H9 (cell line): ENCODE results near the gene PPP1R26. TPM values are rescaled to one million over a fixed set of nuclear protein-coding genes. Genes with fewer than 3 reads are reported as not detected.

Experiments used
- DNase-seq: peaks from one replicate; pipeline ENCODE4 v3.0.0-alpha.2; 2017
- H2AFZ ChIP-seq: one replicate; pipeline ENCODE4 v1.6.1; 2013; ENCODE audit warnings: mild to moderate bottlenecking, low read length, control low read depth, moderate library complexity
- H2AK5ac ChIP-seq: 2 replicates; pipeline ENCODE4 v1.6.1; 2013; ENCODE audit warnings: low read length, control low read depth, mixed read lengths; ENCODE audit not compliant: insufficient read length
- H2BK120ac ChIP-seq: one replicate; pipeline ENCODE4 v1.6.1; 2013; ENCODE audit warnings: low read depth, mild to moderate bottlenecking, low read length, control low read depth, inconsistent platforms; ENCODE audit not compliant: poor library complexity, severe bottlenecking
- H2BK12ac ChIP-seq: 2 replicates; pipeline ENCODE4 v1.6.1; 2013; ENCODE audit warnings: low read length, control low read depth, mixed read lengths, low read depth; ENCODE audit not compliant: insufficient read length
- H2BK15ac ChIP-seq: 2 replicates; pipeline ENCODE4 v1.6.1; 2013; ENCODE audit warnings: low read depth, low read length, control low read depth
- H2BK20ac ChIP-seq: one replicate; pipeline ENCODE4 v1.6.1; 2013; ENCODE audit warnings: low read depth, mild to moderate bottlenecking, low read length, control low read depth, inconsistent platforms; ENCODE audit not compliant: poor library complexity, severe bottlenecking
- H2BK5ac ChIP-seq: 2 replicates; pipeline ENCODE4 v1.6.1; 2013; ENCODE audit warnings: low read length, control low read depth, mixed read lengths; ENCODE audit not compliant: insufficient read length
- H3K14ac ChIP-seq: 2 replicates; pipeline ENCODE4 v1.6.1; 2013; ENCODE audit warnings: low read length, control low read depth; ENCODE audit not compliant: insufficient read depth
- H3K18ac ChIP-seq: 2 replicates; pipeline ENCODE4 v1.6.1; 2013; ENCODE audit warnings: low read depth, mild to moderate bottlenecking, mixed read lengths, low read length, control low read depth; ENCODE audit not compliant: insufficient read length
- H3K23ac ChIP-seq: 2 replicates; pipeline ENCODE4 v1.6.1; 2013; ENCODE audit warnings: low read length, control low read depth, mixed read lengths, low read depth; ENCODE audit not compliant: insufficient read length
- H3K23me2 ChIP-seq: 2 replicates; pipeline ENCODE4 v1.6.1; 2013; ENCODE audit warnings: low read depth, mild to moderate bottlenecking, mixed read lengths, low read length, control low read depth; ENCODE audit not compliant: insufficient read length, poor library complexity, severe bottlenecking
- H3K27ac ChIP-seq: 2 replicates; pipeline ENCODE4 v1.5.1; 2013; ENCODE audit warnings: low read length, control low read depth, mixed read lengths, low read depth; ENCODE audit not compliant: insufficient read length
- H3K27me3 ChIP-seq: 2 replicates; pipeline ENCODE4 v1.6.1; 2013; ENCODE audit warnings: low read length, control low read depth, inconsistent platforms; ENCODE audit not compliant: insufficient read depth
- H3K4ac ChIP-seq: 2 replicates; pipeline ENCODE4 v1.6.1; 2013; ENCODE audit warnings: low read depth, mild to moderate bottlenecking, control low read depth, inconsistent platforms, low read length, moderate library complexity
- H3K4me1 ChIP-seq: 2 replicates; pipeline ENCODE4 v1.6.1; 2013; ENCODE audit warnings: low read length, control low read depth, inconsistent platforms; ENCODE audit not compliant: insufficient read depth
- H3K4me2 ChIP-seq: 2 replicates; pipeline ENCODE4 v1.6.1; 2013; ENCODE audit warnings: low read length, control low read depth, mixed read lengths; ENCODE audit not compliant: insufficient read length, insufficient read depth
- H3K56ac ChIP-seq: 2 replicates; pipeline ENCODE4 v1.6.1; 2013; ENCODE audit warnings: low read depth, mild to moderate bottlenecking, mixed read lengths, low read length, control low read depth; ENCODE audit not compliant: insufficient read length
- H3K79me1 ChIP-seq: 2 replicates; pipeline ENCODE4 v1.6.1; 2013; ENCODE audit warnings: low read depth, mild to moderate bottlenecking, moderate library complexity, low read length, control low read depth, inconsistent platforms; ENCODE audit not compliant: insufficient read depth, poor library complexity, severe bottlenecking
- H3K79me2 ChIP-seq: 2 replicates; pipeline ENCODE4 v1.6.1; 2013; ENCODE audit warnings: low read length, control low read depth, inconsistent platforms; ENCODE audit not compliant: insufficient read depth
- H3K9ac ChIP-seq: 2 replicates; pipeline ENCODE4 v1.6.1; 2013; ENCODE audit warnings: low read length, control low read depth, mixed read lengths; ENCODE audit not compliant: insufficient read length; ENCODE audit errors: extremely low read depth
- H3K9me3 ChIP-seq: one replicate; pipeline ENCODE4 v1.6.1; 2013; ENCODE audit warnings: low read depth, low read length, inconsistent platforms; ENCODE audit not compliant: control insufficient read depth
- H3T11ph ChIP-seq: one replicate; pipeline ENCODE4 v1.6.1; 2013; ENCODE audit warnings: mild to moderate bottlenecking, low read length, control low read depth, inconsistent platforms
- H4K20me1 ChIP-seq: one replicate; pipeline ENCODE4 v1.6.1; 2013; ENCODE audit not compliant: control insufficient read depth, insufficient read length, insufficient read depth
- H4K5ac ChIP-seq: 2 replicates; pipeline ENCODE4 v1.6.1; 2013; ENCODE audit warnings: low read depth, mild to moderate bottlenecking, mixed read lengths, low read length, control low read depth; ENCODE audit not compliant: insufficient read length
- H4K8ac ChIP-seq: replicated peaks from 2 replicates; pipeline ENCODE4 v1.6.1; 2013; ENCODE audit warnings: low read length, control low read depth, mixed read lengths, low read depth; ENCODE audit not compliant: insufficient read length
- H4K91ac ChIP-seq: 2 replicates; pipeline ENCODE4 v1.6.1; 2013; ENCODE audit warnings: low read depth, mild to moderate bottlenecking, moderate library complexity, mixed read lengths, low read length, control low read depth; ENCODE audit not compliant: insufficient read length
- H3K27ac Mint-ChIP-seq, 3 experiments: 2 replicates in 2 of 3; 3 replicates in 1 of 3; pipeline ENCODE4 v1.8.0; 2020 to 2021; ENCODE audit warnings: mixed read lengths in 3 of 3, mild to moderate bottlenecking in 1 of 3, moderate library complexity in 1 of 3
- H3K27me3 Mint-ChIP-seq: 2 replicates; pipeline ENCODE4 v1.8.0; 2021; ENCODE audit warnings: low read depth, mild to moderate bottlenecking, moderate library complexity, mixed read lengths
- H3K36me3 Mint-ChIP-seq, 3 experiments: 2 replicates in 2 of 3; 3 replicates in 1 of 3; pipeline ENCODE4 v1.8.0; 2020 to 2021; ENCODE audit warnings: low read depth in 3 of 3, mixed read lengths in 3 of 3; ENCODE audit not compliant: insufficient read depth in 1 of 3
- H3K4me1 Mint-ChIP-seq, 2 experiments: 2 replicates each; pipeline ENCODE4 v1.8.0; 2020; ENCODE audit warnings: mixed read lengths in 2 of 2
- H3K4me3 Mint-ChIP-seq, 2 experiments: 2 replicates in 1 of 2; 3 replicates in 1 of 2; pipeline ENCODE4 v1.8.0; 2020 to 2021; ENCODE audit warnings: mild to moderate bottlenecking in 2 of 2, mixed read lengths in 2 of 2, moderate library complexity in 1 of 2
- H3K9me3 Mint-ChIP-seq, 2 experiments: 2 replicates in 1 of 2; 3 replicates in 1 of 2; pipeline ENCODE4 v1.8.0; 2020; ENCODE audit warnings: mild to moderate bottlenecking in 2 of 2, mixed read lengths in 2 of 2, moderate library complexity in 1 of 2
- WGBS: extraction: QIAGEN DNeasy Blood & Tissue Kit; methylation state at CpG from one replicate; pipeline ENCODE4 v1.1.7; 2013; ENCODE audit warnings: missing lambda C conversion rate, low lambda C conversion rate, mixed read lengths; ENCODE audit not compliant: insufficient read length; ENCODE audit errors: extremely low coverage; 5-methylcytosine and 5-hydroxymethylcytosine counted together
- long read RNA-seq: library from polyadenylated mRNA; unstranded; transcript quantifications from one replicate; pipeline ENCODE4 v2.0.0, GENCODE V29; 2020
- total RNA-seq: library from RNA; stranded (reverse); gene quantifications from 2 replicates; pipeline ENCODE4 v1.2.1, GENCODE V29; 2021
- TF ChIP-seq, protein P1 (sequence below): fragments of 200-600 bp; sonication (generic); conservative IDR thresholded peaks from 3 replicates; pipeline ENCODE4 v1.8.0; 2021; ENCODE audit warnings: antibody characterized with exemption, mild to moderate bottlenecking

PPP1R26 gene
- 34.0 and 38.0 TPM in 2 replicates for total RNA-seq
- long read RNA-seq, full-length matches to known transcripts = 42 of 86 reads
- long read RNA-seq, partial matches to known transcripts = 14 of 86 reads
- long read RNA-seq, other reads (novel, unspliced or antisense) = 30 of 86 reads

DNA sequence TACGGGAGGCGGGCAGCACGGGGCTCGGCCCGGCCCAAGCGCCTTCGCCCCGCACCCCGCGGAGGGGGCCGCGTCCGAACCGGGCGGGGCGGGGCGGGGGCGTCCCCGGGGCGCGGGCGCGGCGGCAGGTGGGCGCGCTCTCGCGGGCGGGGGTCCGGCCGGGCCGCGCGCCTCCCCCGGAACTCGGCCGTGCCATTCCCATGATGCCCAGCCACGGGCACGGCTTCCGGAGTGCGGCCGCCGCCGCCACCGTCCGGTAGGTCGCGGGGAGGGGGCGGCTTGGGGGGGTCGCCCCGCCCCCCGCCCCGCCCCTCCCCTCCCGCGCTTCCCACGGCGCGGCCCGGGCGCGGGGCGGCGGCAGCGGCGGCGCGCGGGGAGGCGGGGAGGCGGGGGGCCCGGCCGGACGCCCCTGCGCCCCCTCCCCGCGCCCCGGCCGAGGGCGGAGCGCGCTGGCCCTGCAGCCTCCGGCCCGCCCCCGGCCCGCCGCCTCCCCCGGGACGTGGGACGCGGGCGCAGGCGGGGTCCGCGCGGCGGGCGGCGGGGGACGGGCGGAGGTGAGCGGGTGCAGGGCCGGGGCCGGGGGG is at the start of gene PPP1R26:
TSS of gene PPP1R26 (plus strand) at position 314 of the 584 bp plus-strand sequence. CDS start 4,729 bp downstream, outside the sequence.
- peak within 1 kb of the TSS; percentile 73 to 87 for H3K4me3 Mint-ChIP-seq
- WGBS = no CpG with 5 or more reads among the region's 103 CpGs
- Histone ChIP-seq H2BK20ac (no peak within 1 kb of the TSS), H3K4me1 (no peaks in the 10 kb centered on the region; the same call in 1 of the 2 replicates), H3K27me3 (no peaks in the 10 kb centered on the region), H3K27ac (no peak within 1 kb of the TSS), H2AFZ (no peak within 1 kb of the TSS), H3K23ac (no peak within 1 kb of the TSS), H3K14ac (peak within 1 kb of the TSS; percentile 84), H2AK5ac (no peak within 1 kb of the TSS), H3K79me2 (no peaks in the 10 kb centered on the region; the same call in 1 of the 2 replicates), H4K5ac (no peak within 1 kb of the TSS), H3K23me2 (peaks cover 6% of the 10 kb centered on the region), H4K91ac (no peak within 1 kb of the TSS), H3K4me2 (peak within 1 kb of the TSS; percentile 90), H3T11ph (no peak within 1 kb of the TSS), H3K56ac (no peak within 1 kb of the TSS), H2BK5ac (no peak within 1 kb of the TSS), H3K9ac (peak within 1 kb of the TSS; percentile 34), H2BK120ac (no peak within 1 kb of the TSS), H4K8ac (no peak within 1 kb of the TSS), H3K18ac (no peak within 1 kb of the TSS), H3K79me1 (peaks cover 3% of the 10 kb centered on the region), H3K9me3 (no peaks in the 10 kb centered on the region), H2BK15ac (no peak within 1 kb of the TSS), H3K4ac (no peak within 1 kb of the TSS), H4K20me1 (no peaks in the 10 kb centered on the region), H2BK12ac (no peak within 1 kb of the TSS)
- no peaks in the 10 kb centered on the region; a peak in 1 of 5 replicates for H3K9me3 Mint-ChIP-seq
- TF ChIP-seq, protein P1, sequence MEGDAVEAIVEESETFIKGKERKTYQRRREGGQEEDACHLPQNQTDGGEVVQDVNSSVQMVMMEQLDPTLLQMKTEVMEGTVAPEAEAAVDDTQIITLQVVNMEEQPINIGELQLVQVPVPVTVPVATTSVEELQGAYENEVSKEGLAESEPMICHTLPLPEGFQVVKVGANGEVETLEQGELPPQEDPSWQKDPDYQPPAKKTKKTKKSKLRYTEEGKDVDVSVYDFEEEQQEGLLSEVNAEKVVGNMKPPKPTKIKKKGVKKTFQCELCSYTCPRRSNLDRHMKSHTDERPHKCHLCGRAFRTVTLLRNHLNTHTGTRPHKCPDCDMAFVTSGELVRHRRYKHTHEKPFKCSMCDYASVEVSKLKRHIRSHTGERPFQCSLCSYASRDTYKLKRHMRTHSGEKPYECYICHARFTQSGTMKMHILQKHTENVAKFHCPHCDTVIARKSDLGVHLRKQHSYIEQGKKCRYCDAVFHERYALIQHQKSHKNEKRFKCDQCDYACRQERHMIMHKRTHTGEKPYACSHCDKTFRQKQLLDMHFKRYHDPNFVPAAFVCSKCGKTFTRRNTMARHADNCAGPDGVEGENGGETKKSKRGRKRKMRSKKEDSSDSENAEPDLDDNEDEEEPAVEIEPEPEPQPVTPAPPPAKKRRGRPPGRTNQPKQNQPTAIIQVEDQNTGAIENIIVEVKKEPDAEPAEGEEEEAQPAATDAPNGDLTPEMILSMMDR = no peak
- H3K27ac Mint-ChIP-seq = peak within 1 kb of the TSS in 1 of 3 experiments; percentile 44; a peak in 1 of 7 replicates
- no peaks in the 10 kb centered on the region; the same call in none of the 2 replicates for H3K27me3 Mint-ChIP-seq
- no peak for DNase-seq
- peaks cover 8 to 17% of the 10 kb centered on the region in 2 experiments for H3K4me1 Mint-ChIP-seq
- peaks cover 3 to 25% (median 21%) of the 10 kb centered on the region in 3 experiments; a peak in 6 of 7 replicates for H3K36me3 Mint-ChIP-seq
